ENCODE results near the gene DIP2C.
"Not testable (repeated sequence)": the region's sequence is repeated elsewhere in the genome, so short reads cannot be mapped to it uniquely, and the experiment has no call there.

Gene DIP2C

DNA sequence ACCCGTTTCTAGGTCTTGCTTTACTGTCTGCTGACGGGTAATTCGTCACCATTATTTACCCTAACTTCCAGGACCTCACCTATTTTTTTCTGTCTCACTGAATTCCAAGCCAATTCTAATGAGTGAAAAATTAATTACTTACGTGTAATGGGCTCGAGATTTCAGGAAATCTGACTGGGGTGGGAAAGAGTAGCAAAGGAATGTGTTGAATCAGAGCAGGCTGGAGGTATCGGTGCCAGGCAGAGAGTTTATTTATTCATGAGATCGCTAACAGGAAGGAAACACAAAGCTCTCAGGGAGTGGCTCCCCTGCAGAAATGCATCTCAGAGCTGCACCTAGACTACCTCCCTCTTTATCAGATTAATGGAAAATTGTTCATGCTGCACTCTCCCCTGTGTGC is 4.0 kb upstream of the DIP2C start:
- DNase-seq = no peak

DNA sequence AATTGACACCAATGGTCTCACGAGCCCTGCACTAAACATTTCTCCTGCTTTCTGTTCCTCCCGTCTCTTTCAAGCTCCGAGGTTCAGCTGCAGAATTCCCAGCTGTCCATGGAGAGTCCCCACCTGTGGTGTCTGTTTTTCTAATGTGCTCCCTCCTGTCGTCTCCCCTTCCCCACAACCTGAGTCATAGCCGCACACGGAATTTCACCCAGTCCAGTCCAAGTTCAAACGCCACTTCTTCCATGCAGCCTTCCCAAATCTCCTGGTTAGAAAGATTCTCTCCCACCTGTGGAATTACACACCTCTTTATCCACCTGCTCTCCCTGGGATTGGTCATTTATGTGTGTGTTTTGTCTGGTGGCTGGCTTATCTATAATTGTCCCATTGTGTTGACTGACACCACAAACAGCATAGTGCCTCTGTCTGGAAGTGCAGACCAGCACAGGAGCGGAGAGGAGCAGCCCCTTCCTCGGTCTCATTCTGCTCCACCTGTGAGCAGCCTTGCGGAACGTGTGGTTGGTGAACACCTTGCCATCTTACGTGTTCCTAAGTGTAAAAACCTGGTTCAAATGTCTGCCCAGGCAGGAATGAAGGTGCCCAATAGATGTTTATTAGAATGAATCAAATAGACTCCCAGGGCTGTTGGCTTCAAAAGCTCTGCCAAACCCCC is 3.3 kb upstream of the DIP2C start:
- DNase-seq = no peak

DNA sequence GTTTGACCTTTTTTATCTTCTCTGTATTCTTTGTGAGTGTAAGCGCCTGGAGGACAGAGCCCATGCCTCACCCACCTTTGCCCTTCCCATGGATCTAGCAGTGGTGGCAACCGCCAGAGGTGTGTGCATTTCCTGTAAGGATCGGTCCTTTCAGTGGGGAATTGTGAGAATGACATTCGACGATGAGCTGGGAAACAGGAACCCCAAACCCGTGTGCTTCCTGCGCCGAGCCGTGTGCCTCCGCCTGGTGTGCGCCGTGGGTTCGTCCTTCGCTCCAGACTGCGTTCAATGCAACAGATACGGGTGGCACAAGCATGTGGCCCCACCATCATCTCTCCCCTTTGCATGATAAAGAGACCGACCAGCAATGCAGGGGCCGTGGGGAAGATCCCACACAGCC is 1.7 kb upstream of the DIP2C start:
- no peak for DNase-seq

DNA sequence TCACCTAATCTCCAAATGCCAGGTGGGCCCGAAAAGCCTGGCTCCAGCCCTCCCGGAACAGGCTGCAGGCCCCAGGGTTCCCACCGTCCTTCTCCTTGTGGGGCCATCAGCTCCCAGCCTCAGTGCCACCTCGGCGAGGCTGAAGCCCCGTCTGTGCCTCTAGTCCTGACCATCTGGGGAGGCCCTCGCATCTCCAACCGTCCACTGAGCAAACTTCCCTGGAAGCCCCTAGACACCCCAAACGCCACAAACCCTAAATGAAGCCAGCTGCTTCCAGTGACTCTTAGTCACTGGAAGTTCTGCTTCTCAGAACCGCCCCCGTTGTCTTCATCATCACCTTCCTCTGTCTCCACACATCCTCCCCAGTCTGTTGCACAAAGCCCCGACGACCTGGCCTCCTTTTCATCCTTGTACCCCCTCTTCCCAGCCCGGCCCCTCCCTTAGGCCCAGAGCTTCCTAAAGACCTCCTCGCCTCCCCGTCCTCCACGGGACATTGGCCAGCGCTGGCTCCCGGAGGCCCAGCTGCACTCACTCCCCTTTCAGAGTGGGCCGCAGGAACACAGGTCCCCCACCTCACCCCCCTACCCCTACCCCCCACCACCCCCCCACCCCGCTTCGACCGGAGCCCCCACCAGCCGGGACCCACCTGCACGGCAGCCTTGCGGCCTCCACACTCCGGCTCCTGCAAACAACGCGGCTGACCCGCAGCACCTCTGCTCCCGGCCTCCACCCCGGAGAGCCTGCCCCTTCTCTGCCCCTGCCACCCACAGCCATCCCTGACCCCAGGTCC is 1.1 kb upstream of the DIP2C start:
- no peak for DNase-seq

DNA sequence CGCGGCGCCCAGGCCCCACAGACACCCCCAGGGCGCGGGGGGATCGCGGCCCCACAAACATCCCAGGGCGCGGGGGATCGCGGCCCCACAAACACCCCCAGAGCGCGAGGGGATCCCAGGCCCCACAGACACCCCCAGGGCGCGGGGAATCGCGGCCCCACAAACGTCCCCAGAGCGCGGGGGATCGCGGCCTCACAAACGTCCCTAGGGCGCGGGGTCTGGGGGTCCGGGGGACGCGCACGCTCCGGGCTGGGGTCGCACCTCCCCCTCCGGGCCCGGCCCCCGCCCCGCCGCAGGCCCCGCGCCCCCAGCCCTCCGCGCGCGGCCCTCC is 382 bp downstream of the DIP2C start:
- no peak for DNase-seq

DNA sequence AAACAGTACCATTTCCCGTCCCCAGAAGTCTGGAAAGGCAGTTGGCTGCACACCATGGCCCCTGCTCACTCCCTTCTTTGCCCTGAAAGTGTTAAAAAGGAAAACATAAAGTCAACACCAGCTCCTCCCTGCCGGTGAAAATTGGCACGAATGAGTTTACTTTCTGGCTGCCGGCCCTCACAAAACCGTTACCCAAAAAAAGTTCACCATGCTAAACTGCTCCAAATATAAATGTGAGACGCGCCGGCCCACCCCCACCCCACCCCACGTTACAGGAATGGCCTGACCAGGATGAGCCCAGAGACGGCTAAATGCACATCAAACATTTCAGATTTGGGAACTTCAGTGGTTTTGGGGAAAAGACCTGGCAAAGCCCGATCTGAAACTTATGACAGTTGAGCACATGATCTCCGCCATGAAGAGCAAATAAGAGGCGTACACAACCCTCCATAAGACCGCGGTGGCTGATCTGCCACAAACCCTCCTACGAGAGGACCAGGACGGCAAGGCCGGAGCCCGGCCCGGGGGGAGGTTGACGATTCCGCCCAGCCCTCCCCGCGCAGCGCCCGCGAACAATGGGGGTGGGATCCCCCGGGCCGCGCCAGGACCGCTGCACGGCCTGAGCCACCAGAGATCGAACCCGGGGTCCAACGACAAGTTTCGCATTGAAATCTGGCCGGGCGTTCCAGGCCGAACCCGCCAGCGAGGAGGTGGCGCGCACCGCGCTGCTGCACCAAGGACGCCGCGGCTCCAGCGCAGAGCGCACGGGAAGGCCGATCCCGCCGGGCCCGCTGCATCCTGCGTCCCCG is 952 bp downstream of the DIP2C start:
- no peak for DNase-seq

DNA sequence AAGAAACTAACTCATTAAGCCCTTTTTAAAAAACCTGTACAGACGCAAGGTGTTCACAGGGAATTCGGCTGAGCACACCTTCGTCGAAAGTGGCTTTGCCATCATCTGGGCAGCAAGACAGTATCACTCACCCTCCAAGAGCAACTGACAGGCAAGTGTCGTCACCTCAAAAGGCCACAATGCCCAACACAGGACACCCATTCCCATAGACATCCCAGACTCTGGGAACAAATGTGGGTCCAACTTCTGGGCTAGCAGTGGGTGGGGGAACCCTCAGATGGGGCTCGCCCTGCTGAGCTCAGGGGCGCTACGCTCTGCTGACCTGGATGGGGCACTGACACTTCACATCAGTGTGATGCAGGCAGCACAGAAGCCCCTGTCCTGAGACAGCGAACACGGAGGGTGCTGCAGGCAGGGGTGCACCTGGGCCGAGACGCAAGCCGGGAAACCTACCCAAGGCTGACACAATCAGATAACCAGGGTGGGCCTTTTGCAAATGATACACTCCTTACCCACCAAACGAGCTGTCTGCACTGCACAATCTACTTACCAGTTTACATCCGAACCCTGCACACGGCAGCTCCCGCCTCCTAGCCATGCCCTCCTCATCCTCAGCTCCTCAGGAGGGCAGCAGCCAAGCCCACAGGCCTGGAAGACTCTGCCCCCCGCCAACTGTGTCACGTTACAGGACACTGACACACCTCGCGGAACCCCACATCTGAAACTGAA is 1.7 kb downstream of the DIP2C start:
- DNase-seq = no peak

DNA sequence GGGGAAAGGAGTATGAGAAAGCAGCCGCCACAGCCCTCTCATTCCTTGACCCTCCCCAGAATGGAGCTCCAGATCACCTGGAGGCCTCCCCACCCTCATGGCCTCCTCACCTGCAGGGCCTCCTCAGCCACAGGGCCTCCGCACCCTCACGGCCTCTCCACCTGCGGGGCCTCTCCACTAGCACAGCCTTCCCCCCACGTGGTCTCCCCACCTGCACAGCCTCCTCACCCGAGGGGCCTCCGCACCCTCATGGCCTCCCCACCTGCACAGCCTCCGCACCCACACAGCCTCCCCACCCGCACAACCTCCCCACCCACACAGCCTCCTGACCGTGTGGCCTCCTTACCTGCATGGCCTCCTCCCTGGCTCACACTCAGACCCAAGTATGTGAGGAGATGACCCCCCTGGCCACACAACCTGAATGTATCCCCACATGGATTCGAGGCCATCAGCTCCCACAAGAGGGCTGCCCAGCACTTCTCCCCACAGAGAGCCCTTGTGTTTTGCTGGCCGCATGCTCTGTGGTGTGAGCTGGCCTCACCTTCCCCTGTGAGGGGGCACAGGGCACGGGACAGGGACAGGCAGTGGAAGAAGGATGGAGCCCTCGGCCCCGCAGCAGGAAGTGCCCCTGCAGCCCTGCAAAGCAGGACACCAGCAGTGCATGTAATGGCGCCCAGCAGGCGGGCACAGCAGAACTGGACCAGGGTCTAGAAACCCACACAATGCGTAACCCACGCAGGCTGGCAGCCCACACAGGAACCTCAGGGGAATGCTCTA is 3.1 kb downstream of the DIP2C start:
- DNase-seq = no peak

DNA sequence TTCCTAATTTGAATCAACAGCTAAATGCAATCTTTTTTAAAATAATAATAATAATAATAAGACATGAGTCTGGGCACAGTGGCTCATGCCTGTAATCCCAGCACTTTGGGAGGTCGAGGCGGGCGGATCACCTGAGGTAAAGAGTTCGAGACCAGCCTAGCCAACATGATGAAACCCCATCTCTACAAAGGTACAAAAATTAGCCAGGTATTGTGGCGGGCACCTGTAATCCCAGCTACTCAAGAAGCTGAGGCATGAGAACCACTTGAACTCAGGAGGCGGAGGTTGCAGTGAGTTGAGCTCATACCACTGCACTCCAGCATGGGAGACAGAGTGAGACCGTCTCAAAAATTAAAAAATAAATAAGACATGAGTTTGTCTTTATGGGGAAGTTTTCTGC is 3.9 kb downstream of the DIP2C start:
- DNase-seq = no peak

DNA sequence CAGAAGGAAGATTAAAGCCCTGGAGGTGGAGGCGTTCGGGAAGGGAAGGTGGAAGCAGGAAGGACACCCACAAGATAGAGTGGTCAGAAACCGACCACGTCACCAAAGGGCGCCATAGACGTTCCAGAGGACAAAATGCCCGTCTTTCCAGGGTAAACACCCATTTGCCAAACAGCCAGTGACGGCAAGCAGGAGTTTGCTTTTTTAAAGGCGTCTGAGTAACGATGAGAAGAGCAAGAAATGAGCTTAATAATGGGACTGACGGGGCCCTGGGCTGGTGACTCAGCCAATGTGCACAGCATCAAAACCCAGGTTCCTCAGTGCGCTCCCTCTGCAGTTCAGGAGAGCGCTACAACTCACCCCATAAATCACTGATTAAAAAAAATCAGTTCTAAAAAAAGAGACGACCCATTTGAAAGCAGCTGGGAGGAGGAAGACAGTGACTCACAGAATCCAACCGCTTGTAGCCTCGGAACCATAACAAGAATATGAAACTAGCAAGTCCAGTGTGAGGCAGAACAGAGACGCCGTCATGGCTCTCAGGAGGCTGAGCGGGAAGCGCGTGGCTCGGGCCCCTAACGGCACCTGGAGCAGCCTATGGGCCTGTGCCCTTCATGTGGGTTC is 5.9 kb downstream of the DIP2C start:
- DNase-seq = no peak

DNA sequence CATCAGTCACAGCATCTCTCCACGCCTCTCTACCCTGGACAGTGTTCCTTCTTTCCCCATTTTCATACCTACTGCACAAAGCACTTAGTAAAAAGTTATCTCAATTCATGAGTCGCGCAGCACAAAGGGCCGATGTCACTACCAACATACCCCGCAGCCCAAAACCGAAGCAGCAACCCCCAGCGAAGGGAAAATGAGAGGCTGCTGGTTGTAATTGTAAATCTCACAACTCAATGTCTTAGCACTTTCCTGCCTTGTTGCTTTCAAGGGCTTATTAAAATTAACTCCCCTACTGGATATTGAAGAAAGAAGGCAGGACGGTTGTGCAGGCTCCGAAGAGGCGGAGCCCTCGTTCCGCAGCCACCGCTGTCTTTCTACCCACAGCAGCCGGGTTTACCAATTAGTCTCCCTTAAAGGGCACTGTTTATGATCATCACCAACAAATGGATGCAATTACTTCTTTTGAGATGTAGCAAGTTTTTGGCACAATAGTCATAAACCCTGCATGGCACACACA is 6.5 kb downstream of the DIP2C start:
- DNase-seq = no peak

DNA sequence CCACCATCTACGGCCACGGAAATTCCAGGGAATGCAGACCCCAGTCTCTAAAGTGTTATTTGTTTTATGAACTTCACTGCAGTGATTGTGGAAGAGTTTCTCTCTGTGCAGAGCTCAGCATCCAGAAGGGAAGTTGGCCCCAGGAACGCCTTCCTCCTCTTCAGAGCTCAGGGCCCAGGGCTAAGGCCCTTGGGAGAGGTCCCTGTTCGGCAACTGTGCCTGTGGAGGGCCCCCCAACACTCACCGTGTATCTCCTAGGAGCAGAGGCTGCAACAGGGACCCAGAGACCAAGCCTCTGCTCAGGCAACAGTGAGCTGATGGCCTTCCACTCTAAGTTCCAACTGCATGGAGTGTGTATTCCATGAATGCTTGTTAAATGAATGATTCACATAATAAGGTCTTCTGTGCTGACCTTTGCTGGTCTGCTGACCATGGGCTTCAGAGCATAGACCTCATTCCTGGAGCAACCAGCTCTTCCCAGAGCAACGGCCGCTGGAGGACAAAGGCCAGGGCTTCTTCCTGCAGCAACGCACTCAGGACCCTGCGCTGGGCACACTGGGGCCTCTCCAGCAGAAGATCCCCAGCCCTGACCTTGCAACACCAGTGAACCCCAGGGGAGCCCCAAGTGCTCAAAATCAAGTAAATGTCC is 7.7 kb downstream of the DIP2C start:
- DNase-seq = no peak

DNA sequence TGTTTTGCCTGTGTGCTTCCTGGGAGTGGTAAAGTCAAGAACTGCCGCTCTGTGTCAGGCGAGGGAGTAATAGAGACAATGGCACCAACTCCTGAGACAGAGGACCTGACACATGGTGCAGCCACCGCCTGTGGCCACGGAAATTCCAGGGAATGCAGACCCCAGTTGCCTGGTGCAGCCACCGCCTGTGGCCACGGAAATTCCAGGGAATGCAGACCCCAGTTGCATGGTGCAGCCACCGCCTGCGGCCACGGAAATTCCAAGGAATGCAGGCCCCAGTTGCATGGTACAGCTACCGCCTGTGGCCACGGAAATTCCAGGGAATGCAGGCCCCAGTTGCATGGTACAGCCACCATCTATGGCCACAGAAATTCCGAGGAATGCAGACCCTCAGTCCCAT is 8.7 kb downstream of the DIP2C start:
- DNase-seq = no peak

DNA sequence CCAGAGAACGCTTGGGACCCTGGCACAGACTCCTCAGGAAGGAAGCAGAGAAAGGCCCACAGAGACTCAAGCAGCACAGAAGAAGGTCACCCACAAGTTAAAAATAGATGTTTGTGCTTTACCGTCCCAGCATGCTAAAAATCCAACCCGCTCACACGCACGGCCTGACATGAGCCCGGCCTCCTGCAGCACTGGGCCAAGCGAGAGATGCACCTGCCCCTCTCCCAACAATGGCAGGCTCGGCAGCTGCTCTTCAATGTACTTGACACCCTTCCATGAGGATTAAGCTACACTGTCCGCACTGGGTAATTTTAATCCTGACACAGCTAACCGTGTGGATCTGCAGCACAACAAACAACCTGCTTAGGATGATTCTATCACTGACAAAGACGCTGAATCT is 9.3 kb downstream of the DIP2C start:
- no peak for DNase-seq

DNA sequence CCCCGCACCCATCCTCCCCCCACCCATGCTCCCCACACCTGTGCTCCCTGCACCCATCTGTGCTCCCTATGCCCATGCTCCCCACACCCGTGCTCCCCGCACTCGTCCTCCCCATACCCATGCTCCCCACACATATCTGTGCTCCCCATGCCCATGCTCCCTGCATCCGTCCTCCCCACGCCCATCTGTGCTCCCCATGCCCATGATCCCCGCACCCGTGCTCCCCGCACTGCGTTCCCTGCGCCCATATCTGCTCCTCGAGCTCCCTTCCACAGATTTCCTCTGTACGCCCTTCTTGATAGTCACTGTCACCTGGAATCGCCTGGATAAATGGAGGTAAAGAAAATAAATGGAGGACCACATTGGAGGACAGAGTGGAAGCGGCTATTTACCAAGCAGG is 9.9 kb downstream of the DIP2C start:
- no peak for DNase-seq

DNA sequence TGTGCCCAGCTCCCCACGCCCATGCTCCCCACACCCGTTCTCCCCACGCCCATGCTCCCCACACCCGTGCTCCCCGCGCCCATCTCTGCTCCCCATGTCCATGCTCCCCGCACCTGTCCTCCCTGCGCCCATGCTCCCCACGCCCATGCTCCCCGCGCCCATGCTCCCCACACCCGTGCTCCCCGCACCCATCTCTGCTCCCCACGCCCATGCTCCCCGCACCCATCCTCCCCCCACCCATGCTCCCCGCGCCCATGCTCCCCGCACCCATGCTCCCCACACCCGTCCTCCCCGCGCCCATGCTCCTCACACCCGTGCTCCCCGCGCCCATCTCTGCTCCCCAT is 10.8 kb downstream of the DIP2C start:
- not testable (repeated sequence) for DNase-seq

DNA sequence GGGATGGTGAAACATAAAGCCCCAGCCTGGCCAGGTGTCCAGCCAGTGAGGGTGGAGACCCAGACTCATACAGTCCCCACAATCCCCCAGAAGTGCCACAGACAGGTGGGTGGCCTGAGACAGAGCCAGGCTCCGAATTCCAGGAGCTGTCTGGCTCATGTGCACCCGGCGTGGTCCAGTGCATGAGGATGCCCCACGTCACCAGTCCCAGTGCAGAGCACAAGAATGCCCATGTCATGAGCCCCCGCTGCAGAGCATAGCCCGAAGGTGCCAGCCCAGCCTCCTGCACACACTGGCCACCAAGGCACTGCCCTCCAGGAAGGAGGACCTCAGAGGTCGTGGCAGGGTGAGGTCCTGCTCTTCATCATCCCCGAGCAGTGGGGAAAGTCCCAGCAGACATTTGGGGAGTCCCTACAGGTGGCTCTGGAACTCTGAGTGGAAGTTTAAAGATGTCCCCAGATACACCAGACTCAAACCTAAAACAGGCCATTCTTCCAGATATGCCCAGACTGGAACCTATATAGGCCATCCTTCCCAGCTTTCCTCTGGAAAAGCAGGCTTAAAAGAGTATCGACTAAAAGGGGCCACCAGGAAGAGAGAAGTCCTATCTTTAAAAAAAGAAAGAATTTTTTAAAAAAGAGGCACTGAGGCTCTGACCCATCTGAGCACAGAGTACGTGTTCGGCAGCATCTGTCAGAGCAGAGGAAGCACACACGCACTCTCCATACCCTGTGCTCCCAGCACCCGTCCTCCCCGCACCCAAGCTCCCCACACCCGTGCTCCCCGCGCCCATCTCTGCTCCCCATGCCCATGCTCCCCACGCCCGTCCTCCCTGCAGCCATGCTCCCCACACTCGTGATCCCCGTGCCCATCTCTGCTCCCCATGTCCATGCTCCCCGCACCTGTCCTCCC is 11.5 kb downstream of the DIP2C start:
- no peak for DNase-seq

DNA sequence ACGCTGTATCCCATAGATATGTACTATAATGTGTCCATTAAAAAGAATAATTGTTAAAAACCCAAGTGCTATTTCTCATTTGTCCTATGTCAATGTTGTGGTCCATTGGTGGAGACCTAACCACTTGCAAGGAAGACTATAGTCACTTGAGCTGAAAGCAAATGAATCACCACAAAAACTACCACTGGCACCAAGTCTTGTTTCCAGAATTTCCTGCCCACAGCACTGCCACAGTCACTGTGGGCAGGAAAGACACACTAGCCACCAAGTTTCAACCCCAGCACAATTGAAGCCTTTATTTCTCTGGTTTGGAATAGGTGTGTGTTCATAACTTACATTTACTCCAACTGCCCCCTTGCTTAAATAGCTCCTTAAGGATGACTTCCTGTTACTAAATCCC is 12.4 kb downstream of the DIP2C start:
- no peak for DNase-seq

DNA sequence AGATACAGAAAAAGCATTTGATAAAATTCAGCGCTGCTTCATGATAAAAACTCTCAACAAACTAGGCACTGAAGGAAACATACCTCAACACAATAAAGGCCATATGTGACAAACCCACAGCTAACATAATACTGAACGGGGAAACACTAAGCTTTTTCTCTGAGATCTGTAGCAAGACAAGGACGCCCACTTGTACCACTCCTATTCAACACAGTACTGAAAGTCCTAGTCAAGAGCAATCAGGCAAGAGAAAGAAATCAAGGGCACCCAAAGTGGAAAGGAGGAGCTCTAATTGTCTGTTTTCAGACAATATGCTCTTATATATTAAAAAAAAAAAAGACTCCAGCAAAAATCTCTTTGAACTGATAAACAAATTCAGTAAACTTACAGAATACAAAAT is 13.3 kb downstream of the DIP2C start:
- DNase-seq = no peak

DNA sequence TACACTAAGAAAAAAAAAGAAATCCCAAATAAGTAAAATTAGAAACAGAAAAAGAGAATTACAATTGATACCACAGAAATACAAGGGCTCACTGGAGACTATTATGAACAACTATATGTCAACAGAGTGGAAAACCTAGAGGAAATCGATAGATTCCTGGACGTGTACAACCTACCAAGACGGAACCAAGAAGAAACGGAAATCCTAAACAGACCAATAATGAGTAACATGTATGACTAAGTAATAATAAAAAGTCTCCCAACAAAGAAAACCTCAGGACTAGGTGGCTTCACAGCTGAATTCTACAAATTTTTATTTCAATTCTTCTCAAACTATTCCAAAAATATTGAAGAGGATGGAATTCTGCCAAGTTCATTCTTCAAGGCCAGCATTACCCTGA is 13.9 kb downstream of the DIP2C start:
- no peak for DNase-seq

Data from central memory CD4-positive, alpha-beta T cell (primary cell).